Fibroblast of gingiva (primary cell): ENCODE data around the gene DAP3.
"Not testable (repeated sequence)": the region's sequence is repeated elsewhere in the genome, so short reads cannot be mapped to it uniquely, and the experiment has no call there.

ENCODE experiments used
- DNase-seq: peaks from one replicate; pipeline ENCODE4 v3.0.0-alpha.2; 2011; ENCODE audit warnings: low read depth

DAP3 gene

DNA sequence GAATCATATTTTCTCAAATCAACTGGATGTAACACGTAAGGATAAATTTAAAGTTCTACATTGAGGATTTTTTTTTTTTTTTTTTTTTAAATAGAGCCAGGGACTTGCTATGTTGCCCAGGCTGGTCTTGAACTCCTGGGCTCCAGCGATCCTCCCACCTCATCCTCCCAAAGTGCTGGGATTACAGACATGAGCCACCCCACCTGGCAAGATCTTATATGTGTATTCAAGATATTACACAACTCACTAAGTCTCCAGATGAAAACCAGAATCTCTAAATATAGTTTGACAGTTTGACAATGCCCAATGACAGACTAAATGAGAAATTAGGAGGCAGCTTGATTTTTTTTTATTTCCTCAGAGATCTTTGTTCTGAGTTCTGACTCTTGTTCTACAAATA lies 7.1 kb upstream of the DAP3 start:
- DNase-seq = no peak

DNA sequence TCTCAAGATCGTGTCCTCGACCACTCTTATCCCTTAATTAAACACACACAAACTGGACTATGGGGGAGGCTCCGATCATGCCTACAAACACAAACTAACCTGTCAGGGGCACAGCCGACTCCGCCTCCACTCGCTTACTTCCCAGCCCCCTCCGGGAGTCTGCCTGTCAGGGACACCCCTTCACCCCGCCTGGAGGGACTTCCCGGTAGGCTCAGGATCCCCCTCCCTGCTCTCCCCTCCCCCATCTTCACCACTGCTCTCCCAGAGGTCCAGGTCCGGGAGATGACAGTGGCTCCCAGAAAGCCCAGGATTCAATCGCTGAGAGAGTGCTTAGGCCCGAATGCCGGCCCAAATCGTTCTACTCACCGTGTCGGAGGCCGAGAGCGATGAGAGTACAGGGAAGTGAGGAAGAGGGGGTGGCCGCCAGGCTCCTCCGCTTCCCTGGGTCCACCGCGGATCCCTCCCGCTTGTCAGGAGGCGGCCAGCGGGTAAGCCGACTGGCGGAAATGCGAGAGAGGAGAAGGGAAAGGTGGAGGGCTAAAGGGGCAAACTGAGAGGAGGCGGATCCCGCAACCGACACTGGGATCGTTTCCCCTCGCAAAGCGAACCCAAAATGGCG lies 1.1 kb upstream of the DAP3 start:
- not testable (repeated sequence) for DNase-seq

DNA sequence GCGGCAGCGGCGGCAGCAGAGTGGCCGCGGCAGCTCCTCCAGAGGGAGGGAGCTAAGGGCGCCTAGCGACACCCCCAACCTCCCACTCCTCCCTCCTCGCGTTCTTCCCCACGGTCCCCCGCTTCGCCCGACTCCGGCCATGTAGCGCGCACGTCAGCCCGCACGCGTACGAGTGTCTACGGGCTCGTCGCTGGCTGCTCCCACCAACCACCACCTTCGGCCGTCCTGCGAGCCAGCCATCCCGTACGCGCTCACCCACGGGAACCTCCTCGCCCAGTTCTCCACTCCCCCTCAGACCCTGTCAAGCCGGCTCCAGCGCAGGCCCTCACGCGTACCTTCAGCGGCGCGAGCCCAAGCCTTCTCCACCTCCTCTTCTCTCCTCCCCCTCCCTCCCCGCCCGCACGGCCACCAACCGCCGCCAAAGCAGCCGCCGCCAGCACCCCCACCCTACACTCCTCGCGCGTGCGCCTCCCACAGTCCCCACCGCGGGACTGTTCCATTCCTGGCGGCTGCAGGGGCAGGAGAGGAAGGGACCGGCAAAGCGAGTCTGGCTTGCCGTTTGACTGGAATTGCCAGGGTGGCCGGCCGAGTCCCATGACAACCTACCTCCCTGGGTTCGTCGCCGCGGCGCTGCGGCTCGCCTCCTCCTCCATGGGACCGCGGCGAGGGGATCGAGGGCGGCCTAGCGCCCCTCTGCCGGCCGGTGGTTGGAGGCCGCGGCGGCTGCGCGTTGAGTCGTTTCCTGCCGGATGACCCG lies 389 bp upstream of the DAP3 start, which contains the start of gene YY1AP1:
Gene YY1AP1, minus strand, starts transcription at position 451 of the 757 bp plus-strand sequence. CDS start 8,338 bp downstream, outside the sequence.
- peak; percentile 90 for DNase-seq

DNA sequence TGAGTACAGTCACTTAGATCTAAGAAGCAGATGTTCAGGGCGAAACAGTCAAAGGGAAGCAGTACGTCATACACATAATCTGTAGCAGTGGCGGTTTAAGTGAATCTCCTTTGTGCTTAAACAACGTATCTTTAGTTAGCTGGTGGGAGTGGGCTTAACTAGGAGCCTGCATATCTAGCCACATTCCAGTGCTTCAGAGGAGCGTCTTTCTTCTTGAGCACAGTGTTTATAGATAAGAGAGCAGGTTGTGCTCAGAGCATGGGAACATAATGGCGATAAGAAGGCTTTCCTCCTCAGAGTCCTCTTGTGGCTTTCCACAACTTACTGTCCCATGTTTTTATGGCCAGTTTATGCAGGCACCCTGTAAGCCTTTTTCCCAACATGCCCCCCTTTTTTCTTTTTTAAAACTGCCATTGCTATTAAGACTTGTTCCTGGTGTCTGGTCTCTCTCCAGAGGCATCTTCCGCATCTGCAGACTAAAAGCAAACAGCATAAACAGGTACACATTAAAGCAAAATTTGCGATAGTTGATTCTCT lies 3.2 kb downstream of the DAP3 start:
- DNase-seq = no peak

DNA sequence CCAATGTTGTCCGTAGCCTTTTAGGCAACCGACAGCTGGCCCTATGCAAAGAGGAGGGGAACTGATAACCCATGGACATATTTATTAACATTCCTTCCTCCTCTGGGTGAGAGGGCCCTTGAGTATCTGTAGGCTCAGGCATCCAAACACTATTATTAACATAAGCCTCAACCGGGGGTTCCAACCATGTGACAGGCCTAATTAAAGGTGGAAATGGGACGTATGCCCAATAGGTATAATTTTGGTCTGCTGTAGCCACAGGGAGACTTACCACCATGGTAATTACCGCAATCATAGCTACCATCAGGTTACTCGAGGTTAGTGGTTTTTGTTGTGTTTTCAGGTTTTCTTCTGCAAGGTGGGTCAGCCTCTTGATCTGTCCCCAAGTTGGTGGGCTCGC lies 5.3 kb downstream of the DAP3 start:
- DNase-seq = no peak

DNA sequence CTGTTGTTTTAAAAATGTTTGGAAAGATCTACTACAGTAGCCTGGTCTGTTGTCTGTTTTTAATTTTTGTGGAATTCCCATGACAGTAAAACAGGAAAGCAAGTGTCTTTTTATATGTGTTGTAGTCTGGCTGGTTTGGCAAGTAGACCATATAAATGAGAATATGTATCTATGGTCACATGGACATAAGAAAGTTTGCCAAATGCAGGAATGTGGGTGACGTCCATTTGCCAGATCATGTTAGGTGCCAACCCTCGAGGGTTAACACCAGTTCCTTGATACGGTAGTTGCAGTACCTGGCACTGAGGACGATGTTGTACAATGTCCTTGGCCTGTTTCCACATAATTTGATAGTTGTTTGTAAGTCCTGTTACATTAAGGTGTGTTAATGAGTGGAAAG lies 6.2 kb downstream of the DAP3 start:
- peak; percentile 41 for DNase-seq

DNA sequence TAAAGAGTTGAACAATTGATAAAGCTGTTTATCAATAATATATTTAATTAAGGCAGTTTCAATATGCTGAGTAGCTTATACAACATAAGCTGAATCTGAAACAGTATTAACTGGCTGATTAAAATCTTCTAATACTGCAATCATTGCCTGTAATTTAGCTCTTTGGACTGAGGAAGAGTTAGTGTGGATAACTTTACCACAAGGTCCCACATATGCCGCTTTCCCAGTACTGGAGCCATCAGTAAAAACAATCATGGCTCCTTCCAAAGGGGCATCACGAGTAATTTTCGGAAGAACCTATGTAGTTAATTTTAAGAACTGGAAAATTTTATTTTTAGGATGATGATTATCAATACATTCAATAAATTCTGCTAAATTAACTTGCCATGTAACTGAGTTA lies 6.7 kb downstream of the DAP3 start:
- no peak for DNase-seq

DNA sequence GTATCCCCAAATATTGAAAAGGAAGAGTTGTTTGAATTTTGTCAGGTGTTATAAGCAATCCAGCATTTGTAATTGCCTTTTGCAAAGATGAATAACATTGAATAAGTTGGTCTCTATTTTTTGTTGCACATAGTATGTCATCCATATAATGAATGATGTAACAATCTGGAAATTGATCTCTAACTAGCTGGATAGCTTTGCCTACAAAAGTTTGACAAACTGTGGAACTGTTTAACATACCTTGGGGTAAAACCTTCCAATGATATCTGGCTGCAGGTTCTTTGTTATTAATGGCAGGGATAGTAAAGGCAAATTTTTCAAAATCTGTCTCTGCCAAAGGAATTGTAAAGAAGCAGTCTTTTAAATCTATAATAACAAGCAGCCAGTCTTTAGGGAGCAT lies 7.6 kb downstream of the DAP3 start:
- no peak for DNase-seq

DNA sequence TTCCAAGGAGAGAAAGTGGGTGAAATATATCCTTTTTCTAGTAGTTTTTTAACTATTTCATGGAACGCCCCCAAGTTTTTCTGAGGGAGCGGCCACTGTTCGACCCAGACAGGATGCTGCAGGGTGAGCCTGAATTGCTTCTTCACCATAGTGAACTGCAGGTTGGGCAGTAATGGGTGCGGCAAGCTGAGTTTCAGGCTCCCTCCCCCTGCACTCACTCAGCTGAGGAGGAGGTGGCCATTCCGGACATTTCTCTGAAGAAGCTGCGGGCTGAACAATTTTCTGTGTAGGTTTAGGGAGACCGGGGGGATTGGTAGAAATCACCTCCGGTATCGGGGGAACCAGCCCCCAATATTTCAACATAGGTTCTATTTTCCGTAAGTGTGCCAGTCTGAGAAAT lies 8.2 kb downstream of the DAP3 start:
- DNase-seq = no peak

DNA sequence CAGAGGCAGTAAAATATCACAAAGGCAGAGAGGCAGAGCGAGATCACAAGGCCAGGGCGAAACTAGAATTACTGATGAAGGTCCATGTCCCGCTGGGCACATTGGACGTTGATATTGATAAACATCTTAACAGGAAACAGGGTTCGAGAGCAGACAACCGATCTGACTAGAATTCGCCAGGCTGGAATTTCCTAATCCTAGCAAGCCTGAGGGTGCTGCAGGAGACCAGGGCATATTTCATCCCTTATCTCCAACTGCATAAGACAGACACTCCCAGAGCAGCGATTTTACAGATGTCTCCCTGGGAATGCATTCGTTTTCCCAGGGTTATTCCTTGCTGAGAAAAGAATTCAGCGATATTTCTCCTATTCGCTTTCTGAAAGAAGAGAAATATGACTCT lies 8.7 kb downstream of the DAP3 start:
- not testable (repeated sequence) for DNase-seq

DNA sequence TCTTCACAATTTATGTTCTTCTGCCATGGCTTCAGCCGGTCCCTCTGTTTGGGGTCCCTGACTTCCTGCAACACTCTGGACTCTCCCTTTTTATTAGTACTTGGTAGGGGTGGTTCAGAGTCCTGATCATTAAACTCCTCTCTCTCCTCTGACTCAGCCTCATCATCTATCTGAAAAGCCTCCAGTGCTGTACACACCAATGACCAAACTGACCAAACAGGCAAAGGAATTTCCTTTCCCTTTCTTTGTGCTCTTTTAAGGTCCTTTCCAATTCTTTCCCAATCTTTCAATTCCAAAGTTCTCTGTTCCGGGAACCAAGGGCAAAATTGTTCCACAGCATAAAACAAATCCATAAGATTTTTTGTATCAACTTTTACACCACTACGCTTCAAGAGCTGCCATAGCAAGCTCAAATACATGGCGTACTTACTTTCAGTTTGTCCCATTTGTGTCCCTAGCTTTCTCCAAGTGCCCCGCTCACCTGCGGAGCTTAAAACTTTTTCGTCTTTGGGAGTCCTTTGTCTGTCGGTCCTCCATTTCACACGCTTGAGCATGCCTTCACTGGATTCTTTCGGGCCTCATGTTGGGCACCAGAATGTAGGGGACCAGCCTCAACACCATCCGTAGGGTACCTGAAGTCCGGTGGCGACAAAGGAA lies 9.6 kb downstream of the DAP3 start:
- peak; percentile 37 for DNase-seq

DNA sequence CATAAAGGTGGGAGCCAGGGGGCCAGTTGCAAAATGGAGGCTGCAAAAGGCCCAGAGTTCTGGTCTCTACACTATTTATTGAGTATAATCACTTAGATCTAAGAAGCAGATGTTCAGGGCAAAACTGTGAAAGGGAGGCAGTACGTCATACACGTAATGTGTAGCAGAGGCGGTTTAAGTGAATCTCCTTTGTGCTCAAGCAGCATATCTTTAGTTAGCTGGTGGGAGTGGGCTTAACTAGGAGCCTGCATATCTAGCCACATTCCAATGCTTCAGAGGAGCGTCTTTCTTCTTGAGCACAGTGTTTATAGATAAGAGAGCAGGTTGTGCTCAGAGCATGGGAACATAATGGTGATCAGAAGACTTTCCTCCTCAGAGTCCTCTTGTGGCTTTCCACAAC lies 10.2 kb downstream of the DAP3 start:
- not testable (repeated sequence) for DNase-seq

DNA sequence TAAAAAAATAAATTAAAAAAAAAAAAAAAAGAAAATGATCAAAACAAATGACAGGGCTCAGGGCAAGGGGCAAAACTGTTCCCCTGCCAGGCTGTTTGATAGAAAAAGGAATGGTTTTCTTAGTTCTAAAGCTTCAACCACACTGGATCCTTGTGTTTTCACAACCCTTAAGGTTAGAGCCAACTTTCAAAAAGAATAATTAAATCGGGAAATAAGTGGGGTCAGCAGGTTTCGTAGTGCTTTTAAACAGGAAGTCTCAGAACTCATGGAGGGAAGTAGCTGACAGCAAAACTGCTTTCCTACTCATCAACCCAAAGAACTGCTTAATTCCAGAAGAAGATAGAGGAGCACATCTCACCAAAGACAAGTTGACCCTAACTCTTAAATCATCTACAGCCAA lies 12.8 kb downstream of the DAP3 start:
- not testable (repeated sequence) for DNase-seq

DNA sequence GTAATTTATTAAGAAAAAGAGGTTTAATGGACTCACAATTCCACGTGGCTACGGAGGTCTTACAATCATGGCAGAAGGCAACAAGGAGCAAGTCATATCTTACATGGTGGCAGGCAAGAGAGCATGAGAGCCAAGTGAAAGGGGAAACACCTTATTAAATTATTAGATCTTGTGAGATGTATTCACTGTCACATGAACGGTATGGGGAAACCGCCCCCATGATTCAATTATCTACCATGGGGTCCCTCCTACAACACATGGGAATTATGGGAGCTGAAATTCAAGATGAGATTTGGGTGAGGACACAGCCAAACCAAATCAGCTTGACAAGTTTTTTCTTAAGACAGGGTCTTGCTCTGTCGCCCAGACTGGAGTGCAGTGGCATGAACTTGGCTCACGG lies 14.3 kb downstream of the DAP3 start:
- DNase-seq = no peak

DNA sequence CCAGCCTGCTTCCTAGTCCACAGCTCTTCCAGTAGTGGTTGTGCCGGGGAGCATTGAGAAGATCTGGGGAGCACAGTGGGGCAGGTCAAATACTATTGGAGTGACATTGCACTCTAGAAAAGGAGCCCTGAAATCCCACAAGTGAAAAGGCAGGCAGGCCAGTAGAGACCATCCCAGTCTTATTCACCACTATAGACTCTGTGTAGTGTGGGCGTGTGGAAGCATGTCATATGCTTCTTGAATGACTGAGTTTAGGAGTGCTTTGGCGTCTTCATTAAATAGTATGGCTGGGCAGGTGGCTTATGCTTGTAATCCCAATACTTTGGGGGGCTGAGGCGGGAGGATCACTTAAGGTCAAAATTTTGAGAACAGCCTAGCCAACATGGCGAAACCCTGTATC lies 15.5 kb downstream of the DAP3 start:
- not testable (repeated sequence) for DNase-seq

DNA sequence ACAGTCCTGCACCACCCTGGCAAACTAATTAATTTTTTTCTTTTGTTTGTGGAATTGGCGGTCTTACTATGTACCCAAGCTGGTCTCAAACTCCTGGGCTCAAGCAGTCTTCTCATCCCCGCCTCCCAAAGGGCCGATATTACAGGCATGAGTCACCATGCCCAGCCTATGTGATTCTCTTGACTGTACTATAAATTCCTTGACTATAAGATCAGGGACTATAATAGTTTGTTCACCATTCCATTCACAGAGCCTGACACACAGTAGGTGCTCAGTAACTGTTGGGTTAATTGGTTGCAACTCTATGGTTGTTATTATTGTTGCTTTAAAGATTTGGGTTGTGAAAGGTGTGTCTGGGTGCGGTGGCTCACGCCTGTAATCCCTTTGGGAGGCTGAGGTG lies 17.2 kb downstream of the DAP3 start:
- DNase-seq = peak; percentile 13

DNA sequence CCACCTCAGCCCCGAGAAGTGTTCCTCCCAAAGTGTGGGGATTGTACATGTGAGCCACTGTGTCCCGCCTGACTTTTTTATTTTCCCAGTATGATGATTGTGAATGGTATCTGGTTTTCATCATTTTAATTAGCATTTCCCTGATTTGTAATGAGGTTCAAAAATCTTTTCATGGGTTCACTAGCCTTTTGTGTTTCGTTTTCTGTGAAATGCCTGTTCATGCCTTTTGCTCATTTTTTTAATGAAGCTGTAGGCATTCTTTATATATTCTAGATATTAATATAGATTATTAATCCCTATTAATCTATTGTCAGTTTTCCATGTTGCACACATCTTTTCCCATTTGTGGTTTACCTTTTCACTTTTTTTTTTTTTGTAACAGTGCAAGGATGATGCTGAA lies 20.5 kb downstream of the DAP3 start:
- DNase-seq = no peak

DNA sequence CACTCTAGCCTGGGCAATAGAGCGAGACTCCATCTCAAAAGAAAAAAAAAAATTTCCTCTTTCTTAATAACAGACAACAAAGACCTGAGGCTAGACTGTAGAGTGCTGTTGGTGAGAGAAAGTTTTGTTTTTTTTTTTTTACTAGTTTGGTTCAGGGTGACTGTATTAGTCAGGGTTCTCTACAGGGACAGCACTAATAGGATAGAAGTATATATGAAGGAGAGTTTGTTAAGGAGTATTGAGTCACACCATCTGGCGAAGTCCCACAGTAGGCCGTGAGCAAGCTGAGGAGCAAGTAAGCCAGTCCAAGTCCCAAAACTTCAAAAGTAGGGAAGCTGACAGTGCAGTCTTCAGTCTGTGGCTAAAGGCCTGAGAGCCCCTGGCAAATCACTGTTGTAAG lies 22.6 kb downstream of the DAP3 start:
- not testable (repeated sequence) for DNase-seq

DNA sequence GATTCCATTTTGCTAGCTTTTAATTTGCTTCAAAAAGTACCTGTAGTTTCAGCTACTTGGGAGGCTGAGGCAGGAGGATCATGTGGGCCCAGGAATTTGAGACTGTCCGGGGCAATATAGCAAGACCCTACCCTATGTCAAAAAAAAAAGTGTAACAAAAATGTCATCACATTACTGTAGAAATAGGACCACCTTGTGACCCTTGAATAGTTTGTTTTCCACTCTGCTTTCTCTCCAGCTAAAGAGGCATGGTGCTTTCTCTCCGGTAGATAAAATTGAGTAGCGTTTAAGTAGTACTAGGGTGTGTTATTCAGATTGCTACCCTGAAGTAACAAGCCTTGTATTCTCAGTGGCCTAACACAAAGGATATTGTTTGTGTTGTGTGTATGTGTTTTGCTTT lies 23.7 kb downstream of the DAP3 start:
- DNase-seq = not testable (repeated sequence)

DNA sequence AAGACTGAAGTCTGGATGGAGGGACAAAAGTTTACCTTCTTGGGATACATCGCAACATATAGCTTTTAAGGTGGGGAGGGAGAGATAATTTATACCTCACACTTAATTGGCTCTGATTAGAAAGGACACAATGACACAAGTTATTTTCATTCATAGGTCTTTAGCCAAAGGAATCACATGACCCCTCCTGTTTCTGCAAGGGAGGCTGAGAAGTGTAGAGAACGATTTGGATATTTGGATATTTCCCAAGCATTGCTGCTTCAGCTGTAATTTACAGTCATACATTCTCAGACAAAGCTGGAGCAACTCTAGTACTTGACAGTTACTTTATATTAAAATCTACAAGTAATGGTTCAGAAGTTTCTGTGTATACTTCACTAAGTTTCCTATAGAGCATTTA lies 24.2 kb downstream of the DAP3 start:
- DNase-seq = no peak

DNA sequence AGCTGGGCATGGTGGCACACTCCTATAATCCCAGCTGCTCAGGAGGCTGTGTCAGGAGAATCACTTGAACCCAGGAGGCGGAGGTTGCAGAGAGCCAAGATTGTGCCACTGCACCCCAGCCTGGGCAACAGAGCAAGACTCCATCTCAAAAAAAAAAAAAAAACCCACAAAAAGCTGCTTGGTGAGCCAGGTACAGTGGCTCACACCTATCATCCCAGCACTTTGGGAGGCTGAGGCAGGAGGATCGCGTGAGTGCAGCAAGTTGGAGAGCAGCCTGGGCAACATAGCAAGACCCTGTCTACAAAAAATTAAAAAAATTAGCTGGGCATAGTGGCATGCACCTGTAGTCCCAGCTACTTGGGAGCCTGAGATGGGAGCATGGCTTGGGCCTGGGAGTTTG lies 26.2 kb downstream of the DAP3 start:
- DNase-seq = not testable (repeated sequence)

DNA sequence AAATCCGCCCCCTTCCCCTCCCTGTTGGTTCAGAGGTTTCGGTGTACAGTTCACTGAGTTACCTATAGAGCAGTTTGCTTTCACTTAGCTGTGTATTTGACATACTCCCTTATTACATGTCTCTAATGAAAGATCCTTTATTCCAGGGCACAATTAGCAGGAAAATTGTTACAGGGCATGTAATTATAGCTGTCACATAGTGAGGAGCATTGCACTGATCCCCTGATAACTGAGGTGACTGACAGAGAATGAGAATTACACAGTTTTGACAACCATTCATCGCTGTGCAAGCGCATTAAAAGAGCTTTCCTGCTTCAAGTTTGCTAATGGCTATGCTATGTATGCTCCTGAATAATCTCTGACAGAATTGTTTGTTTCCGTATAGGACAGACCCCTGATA lies 26.9 kb downstream of the DAP3 start:
- DNase-seq = no peak

DNA sequence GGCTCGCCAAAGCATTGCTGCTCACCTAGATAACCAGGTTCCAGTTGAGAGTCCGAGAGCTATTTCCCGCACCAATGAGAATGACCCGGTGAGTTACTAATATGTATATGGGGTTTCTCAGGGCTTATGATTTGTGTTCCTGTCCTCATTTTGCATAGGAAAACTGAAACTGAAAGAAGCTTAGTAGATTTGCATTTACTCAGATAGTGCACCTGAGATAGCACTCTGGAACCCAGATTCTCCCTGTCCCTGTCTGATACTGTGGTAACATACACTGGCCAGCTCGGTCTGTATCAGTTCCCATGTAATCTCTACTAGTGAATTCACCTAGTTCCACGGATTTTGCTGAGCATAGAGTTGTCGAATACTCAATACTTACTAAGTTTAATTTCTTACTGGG lies 28.1 kb downstream of the DAP3 start:
- no peak for DNase-seq
